SK-N-SH treated with all-trans-retinoic acid at 6 μM for 48 hours (cell line): ENCODE results near the gene C10orf143.

ENCODE experiments used
- CSDC2 ChIP-seq: fragments of 250-450 bp; sonication (Bioruptor Pico); IDR thresholded peaks from 2 replicates; pipeline ENCODE4 v1.5.0; 2020; ENCODE audit warnings: mild to moderate bottlenecking, moderate library complexity
- ESRRG ChIP-seq: fragments of 250-450 bp; sonication (Bioruptor Pico); IDR thresholded peaks from 2 replicates; pipeline ENCODE4 v1.6.1; 2021; ENCODE audit warnings: mild to moderate bottlenecking
- RARB ChIP-seq: fragments of 250-450 bp; sonication (Bioruptor Pico); IDR thresholded peaks from 2 replicates; pipeline ENCODE4 v1.8.0; 2021; ENCODE audit warnings: mild to moderate bottlenecking, moderate library complexity
- TF ChIP-seq, protein P1 (sequence below): fragments of 250-450 bp; sonication (Bioruptor Pico); IDR thresholded peaks from 2 replicates; pipeline ENCODE4 v1.8.0; 2021; ENCODE audit warnings: low read depth, mild to moderate bottlenecking, moderate library complexity, borderline replicate concordance
- TF ChIP-seq, protein P2 (sequence below): fragments of 250-450 bp; sonication (Bioruptor Pico); IDR thresholded peaks from 2 replicates; pipeline ENCODE4 v1.8.0; 2020; ENCODE audit warnings: mild to moderate bottlenecking, moderate library complexity, borderline replicate concordance

DNA sequence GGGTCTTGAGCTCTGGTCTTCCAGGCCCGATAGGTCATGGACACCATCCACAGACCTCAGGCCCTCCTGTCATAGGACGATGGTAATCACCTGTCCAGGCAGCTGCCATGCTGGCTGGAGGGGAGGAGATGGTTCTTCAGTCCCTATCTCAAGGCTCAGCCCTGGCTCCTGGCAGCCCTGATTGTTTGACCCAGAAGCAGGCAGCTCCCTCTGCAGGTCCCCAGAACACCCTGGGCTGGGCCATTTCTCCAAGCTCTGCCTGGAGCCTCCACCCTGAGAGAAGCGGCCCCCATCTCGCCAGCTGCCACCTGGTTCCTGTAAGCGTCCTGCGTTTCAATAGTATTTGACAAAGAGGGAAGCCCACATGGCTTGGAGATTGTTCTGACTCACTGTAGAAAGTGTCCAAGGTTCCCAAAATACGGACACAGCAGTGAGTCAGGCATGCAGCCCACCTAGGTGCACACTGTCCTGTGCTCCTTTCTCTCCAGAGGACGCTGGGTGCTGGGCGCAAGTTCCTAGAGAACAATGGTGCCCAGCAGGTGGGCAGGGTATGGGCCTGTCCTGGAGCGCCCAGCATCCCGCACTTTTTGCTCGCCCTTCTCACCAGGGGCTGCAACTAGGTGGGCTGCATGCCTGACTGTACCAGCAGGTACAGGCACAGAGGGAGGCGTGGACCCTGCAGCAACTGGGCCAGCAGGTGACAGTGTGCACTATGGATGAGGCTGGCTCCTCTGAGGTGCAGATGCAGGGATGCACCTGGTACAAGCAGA lies 74.1 kb downstream of the C10orf143 start:
- TF ChIP-seq, protein P1, sequence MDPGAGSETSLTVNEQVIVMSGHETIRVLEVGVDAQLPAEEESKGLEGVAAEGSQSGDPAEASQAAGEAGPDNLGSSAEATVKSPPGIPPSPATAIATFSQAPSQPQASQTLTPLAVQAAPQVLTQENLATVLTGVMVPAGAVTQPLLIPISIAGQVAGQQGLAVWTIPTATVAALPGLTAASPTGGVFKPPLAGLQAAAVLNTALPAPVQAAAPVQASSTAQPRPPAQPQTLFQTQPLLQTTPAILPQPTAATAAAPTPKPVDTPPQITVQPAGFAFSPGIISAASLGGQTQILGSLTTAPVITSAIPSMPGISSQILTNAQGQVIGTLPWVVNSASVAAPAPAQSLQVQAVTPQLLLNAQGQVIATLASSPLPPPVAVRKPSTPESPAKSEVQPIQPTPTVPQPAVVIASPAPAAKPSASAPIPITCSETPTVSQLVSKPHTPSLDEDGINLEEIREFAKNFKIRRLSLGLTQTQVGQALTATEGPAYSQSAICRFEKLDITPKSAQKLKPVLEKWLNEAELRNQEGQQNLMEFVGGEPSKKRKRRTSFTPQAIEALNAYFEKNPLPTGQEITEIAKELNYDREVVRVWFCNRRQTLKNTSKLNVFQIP = no peak
- TF ChIP-seq RARB (no peak), ESRRG (CRISPR knock-in tag) (no peak), CSDC2 (CRISPR knock-in tag) (no peak)
- TF ChIP-seq, protein P2, sequence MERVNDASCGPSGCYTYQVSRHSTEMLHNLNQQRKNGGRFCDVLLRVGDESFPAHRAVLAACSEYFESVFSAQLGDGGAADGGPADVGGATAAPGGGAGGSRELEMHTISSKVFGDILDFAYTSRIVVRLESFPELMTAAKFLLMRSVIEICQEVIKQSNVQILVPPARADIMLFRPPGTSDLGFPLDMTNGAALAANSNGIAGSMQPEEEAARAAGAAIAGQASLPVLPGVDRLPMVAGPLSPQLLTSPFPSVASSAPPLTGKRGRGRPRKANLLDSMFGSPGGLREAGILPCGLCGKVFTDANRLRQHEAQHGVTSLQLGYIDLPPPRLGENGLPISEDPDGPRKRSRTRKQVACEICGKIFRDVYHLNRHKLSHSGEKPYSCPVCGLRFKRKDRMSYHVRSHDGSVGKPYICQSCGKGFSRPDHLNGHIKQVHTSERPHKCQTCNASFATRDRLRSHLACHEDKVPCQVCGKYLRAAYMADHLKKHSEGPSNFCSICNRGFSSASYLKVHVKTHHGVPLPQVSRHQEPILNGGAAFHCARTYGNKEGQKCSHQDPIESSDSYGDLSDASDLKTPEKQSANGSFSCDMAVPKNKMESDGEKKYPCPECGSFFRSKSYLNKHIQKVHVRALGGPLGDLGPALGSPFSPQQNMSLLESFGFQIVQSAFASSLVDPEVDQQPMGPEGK = no peak
